ENCODE data around the gene ATF3.

The ATF3 gene

DNA sequence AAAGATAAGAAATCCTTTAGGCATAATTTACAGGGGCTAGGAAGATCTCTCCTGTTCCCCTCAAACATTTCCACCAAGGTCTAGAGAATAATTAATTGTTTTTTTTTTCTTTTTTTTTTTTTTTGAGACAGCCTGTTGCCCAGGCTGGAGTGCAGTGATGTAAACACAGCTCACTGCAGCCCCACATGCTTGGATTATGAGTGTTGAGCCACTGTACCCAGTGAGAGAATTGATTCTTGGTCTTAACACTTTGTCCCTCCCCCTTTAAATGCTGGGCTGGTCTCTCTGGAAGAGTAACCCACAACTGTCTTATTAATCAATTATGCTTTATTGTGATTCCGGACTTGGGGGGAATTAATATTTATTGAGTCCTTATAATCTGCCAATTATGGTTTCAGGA, 33.4 kb downstream of the ATF3 start:
- TF ChIP-seq, protein P1, sequence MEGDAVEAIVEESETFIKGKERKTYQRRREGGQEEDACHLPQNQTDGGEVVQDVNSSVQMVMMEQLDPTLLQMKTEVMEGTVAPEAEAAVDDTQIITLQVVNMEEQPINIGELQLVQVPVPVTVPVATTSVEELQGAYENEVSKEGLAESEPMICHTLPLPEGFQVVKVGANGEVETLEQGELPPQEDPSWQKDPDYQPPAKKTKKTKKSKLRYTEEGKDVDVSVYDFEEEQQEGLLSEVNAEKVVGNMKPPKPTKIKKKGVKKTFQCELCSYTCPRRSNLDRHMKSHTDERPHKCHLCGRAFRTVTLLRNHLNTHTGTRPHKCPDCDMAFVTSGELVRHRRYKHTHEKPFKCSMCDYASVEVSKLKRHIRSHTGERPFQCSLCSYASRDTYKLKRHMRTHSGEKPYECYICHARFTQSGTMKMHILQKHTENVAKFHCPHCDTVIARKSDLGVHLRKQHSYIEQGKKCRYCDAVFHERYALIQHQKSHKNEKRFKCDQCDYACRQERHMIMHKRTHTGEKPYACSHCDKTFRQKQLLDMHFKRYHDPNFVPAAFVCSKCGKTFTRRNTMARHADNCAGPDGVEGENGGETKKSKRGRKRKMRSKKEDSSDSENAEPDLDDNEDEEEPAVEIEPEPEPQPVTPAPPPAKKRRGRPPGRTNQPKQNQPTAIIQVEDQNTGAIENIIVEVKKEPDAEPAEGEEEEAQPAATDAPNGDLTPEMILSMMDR (IDR thresholded peaks at IDR 0.05; ENCODE audit: low read depth, low read length) = no peak
- no peak overlapping the region for H3K4me3 ChIP-seq (replicated peaks in 1 of 2; ENCODE audit: low read depth in 2 of 2, low read length in 2 of 2)
- DNase-seq (ENCODE audit: low read depth in 2 of 2) = peak in 1 of 2 donors; percentile 40

DNA sequence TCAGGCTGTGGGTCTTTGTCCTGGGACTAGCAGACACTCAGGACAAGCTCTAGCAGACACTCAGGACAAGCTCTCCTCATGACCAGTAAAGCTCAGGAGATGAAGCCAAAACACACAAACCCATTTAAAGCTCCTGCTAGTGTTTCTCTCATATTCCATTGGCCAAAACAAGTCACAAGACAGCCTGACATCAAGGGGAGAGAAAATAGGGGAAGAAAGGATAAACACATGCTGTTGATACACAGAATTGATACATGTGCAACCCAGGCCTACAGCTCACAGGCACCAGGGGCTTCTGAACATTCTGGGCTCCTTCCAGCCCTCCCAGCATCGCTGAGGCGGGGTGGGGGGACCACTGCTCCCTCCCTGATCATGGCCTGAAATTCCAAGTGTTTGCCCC, 35.3 kb downstream of the ATF3 start:
- DNase-seq (ENCODE audit: low read depth in 2 of 2) = no peak
- TF ChIP-seq, protein P1 (IDR thresholded peaks at IDR 0.05; ENCODE audit: low read depth, low read length) = no peak
- no peak overlapping the region for H3K4me3 ChIP-seq (replicated peaks in 1 of 2; ENCODE audit: low read depth in 2 of 2, low read length in 2 of 2)

DNA sequence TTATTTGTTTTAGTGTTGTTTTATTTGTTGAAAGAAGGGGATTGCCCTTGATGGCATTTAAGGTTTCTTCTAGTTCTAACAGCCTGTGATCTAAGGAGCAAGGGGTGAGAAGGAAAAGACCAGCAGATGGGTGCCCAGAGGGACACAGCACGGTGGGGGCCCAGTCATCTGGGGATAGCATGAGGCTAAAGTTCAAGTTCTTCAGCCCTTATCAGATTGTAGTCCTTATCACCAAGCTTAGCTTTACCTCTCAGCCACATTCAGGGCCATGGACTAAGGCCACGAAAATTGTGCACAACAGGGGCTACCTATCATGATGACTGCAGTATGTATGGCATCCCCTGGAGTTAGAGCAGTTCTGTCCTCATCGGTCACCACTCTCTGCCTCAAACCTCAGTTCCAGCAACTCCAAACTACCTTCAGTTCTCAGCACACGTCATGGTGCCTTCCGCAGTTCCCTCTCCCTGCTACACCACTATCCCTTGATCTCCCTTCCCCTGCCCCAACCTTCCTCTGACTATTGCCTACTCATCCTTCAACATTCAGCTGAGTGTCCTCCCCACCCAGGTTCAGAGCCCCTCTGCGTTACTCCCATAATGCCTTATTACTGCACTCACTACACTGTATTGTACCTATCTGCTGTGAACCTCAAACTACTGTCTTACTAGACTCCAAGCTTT, 36.4 kb downstream of the ATF3 start:
- DNase-seq (ENCODE audit: low read depth in 2 of 2) = no peak
- H3K4me3 ChIP-seq (replicated peaks in 1 of 2; ENCODE audit: low read depth in 2 of 2, low read length in 2 of 2) = no peak overlapping the region
- TF ChIP-seq, protein P1 (IDR thresholded peaks at IDR 0.05; ENCODE audit: low read depth, low read length) = no peak

DNA sequence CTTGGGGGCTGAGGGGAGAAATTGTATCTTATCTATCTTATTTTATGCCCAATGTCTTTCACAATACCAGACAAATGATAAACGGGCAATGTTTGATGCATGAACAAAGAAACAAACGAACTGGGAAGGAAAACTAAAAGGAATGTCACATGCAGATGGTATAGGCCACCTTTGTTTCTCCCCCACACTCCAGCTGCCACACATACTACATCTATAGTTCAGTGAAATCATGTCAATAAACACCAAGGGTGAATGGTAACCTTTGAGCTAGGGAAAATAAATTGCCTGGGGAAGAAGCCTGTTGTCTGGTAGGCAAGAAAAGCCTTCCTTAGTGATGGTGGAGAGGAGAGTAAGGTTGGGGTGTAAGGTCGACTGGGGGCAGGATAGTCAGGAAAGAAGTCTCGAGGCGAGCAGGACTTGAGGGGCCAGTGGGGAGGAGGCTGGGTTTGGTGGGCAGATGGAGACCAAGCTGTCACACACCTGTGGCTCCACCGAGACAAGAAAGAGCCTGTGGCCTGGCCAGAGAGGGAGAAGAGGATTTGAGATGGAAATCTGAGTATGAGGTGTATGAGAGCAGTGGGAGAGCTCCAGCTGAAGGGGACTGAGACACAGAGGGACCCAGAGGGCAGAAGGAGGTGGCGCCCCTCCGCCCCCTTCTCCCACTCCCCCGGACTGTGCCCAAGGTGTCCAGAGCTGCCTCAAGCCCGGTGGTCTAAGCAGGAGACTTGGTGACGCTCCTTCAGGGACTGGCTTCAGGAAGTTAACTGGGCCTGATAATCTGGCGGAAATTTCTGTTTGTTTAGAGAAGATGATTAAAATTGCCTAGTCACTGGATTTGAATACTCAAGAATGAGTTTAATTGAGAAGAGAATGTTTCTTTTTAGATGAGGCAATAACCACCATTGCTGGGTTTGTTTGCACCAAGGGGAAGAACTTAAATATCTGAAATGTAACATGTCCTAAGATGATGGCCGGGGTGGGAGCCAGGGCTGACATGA, 37.3 kb downstream of the ATF3 start:
- no peak overlapping the region for H3K4me3 ChIP-seq (replicated peaks in 1 of 2; ENCODE audit: low read depth in 2 of 2, low read length in 2 of 2)
- DNase-seq (ENCODE audit: low read depth in 2 of 2) = no peak
- TF ChIP-seq, protein P1 (IDR thresholded peaks at IDR 0.05; ENCODE audit: low read depth, low read length) = no peak

DNA sequence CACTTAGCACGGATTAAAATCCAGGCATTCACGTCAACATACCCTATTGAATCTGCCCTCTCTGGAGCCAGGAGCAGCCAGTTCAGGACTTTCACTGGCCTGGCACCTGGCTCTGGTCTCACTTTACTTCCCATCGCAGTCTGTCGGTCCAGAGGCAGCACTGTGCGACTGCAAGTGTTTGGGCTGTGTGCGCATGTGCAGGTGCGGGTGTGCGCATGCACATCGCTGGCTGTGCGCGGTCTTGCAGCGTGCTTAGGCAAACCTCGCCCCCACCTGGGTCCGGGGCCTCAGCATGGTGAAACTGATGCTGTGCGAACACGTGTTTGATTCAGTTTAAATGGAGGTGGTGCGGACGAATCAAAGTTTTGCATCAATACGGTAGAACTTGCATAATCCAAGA, 38.0 kb downstream of the ATF3 start:
- TF ChIP-seq, protein P1 (IDR thresholded peaks at IDR 0.05; ENCODE audit: low read depth, low read length) = no peak
- no peak overlapping the region for H3K4me3 ChIP-seq (replicated peaks in 1 of 2; ENCODE audit: low read depth in 2 of 2, low read length in 2 of 2)
- no peak for DNase-seq (ENCODE audit: low read depth in 2 of 2)

DNA sequence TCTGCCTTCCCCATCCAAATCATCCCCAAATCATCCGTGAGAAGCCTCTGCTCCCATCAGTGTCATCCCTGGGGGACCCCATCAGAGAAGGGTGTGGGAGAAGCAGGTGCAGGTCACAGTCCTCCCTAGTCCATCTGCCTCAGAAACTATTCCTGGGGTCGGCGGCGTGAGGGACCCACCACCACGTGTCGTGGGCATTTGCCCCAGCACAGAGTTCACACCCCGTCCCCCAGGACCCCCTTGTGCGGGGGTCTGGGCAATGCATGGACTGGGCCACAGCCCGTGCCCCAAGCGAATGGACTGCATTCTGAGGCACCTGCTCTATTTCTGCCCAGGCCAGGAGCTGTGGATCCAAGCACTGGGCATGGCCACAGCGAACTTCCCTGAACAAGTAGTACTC, 38.4 kb downstream of the ATF3 start:
- TF ChIP-seq, protein P1 (IDR thresholded peaks at IDR 0.05; ENCODE audit: low read depth, low read length) = no peak
- H3K4me3 ChIP-seq (replicated peaks in 1 of 2; ENCODE audit: low read depth in 2 of 2, low read length in 2 of 2) = no peak overlapping the region
- no peak for DNase-seq (ENCODE audit: low read depth in 2 of 2)

All from cardiac fibroblast (primary cell).